NCI-H1105 (cell line): ENCODE data around the gene VPS13D.

Experiments used
- DNase-seq: peaks from one replicate; lab custom pipeline; 2025; lab: John Stamatoyannopoulos, UW

Gene VPS13D

GRCh38 chr1:12407050-12407961 is 177.5 kb downstream of the VPS13D start:
- DNase-seq, result no peak

- no peak for DNase-seq
Measured at GRCh38 chr1:12407962-12408454, 178.2 kb downstream of the VPS13D start.

GRCh38 chr1:12408662-12409061 is 178.8 kb downstream of the VPS13D start:
- DNase-seq, result no peak

- no peak for DNase-seq
Measured at GRCh38 chr1:12409681-12410080, 179.9 kb downstream of the VPS13D start.

GRCh38 chr1:12410351-12410750 is 180.5 kb downstream of the VPS13D start:
- DNase-seq, result no peak

GRCh38 chr1:12411098-12411497 is 181.3 kb downstream of the VPS13D start:
- no peak for DNase-seq

GRCh38 chr1:12411747-12412146 is 181.9 kb downstream of the VPS13D start:
- no peak for DNase-seq

GRCh38 chr1:12412439-12412838 is 182.6 kb downstream of the VPS13D start:
- no peak for DNase-seq

- no peak for DNase-seq
Measured at GRCh38 chr1:12413664-12414410, 184.0 kb downstream of the VPS13D start.

GRCh38 chr1:12414444-12415018 is 184.7 kb downstream of the VPS13D start:
- no peak for DNase-seq

GRCh38 chr1:12415038-12415466 is 185.2 kb downstream of the VPS13D start:
- no peak for DNase-seq

GRCh38 chr1:12416101-12416500 is 186.3 kb downstream of the VPS13D start:
- DNase-seq, result no peak

GRCh38 chr1:12416744-12417143 is 186.9 kb downstream of the VPS13D start:
- DNase-seq, result no peak

- DNase-seq, result no peak
Measured at GRCh38 chr1:12417389-12417788, 187.6 kb downstream of the VPS13D start.

- no peak for DNase-seq
Measured at GRCh38 chr1:12420171-12420570, 190.3 kb downstream of the VPS13D start.

GRCh38 chr1:12422488-12422887 is 192.7 kb downstream of the VPS13D start:
- no peak for DNase-seq

- no peak for DNase-seq
Measured at GRCh38 chr1:12424087-12424529, 194.3 kb downstream of the VPS13D start.

GRCh38 chr1:12424793-12425192 is 195.0 kb downstream of the VPS13D start:
- DNase-seq, result no peak

GRCh38 chr1:12426030-12426429 is 196.2 kb downstream of the VPS13D start:
- DNase-seq, result no peak

GRCh38 chr1:12428334-12428733 is 198.5 kb downstream of the VPS13D start:
- DNase-seq, result no peak

- DNase-seq, result no peak
Measured at GRCh38 chr1:12430525-12430924, 200.7 kb downstream of the VPS13D start.

GRCh38 chr1:12432897-12433296 is 203.1 kb downstream of the VPS13D start:
- no peak for DNase-seq
